ENCODE results near the gene ARHGAP15.

The ARHGAP15 gene

GRCh38 chr2:143486976-143487375, 357.8 kb downstream of the ARHGAP15 start:
- no peak overlapping the region for H3K27ac ChIP-seq
- TF ChIP-seq, protein P1, sequence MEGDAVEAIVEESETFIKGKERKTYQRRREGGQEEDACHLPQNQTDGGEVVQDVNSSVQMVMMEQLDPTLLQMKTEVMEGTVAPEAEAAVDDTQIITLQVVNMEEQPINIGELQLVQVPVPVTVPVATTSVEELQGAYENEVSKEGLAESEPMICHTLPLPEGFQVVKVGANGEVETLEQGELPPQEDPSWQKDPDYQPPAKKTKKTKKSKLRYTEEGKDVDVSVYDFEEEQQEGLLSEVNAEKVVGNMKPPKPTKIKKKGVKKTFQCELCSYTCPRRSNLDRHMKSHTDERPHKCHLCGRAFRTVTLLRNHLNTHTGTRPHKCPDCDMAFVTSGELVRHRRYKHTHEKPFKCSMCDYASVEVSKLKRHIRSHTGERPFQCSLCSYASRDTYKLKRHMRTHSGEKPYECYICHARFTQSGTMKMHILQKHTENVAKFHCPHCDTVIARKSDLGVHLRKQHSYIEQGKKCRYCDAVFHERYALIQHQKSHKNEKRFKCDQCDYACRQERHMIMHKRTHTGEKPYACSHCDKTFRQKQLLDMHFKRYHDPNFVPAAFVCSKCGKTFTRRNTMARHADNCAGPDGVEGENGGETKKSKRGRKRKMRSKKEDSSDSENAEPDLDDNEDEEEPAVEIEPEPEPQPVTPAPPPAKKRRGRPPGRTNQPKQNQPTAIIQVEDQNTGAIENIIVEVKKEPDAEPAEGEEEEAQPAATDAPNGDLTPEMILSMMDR (IDR thresholded peaks at IDR 0.05) = no peak
- TF ChIP-seq ZFX (IDR thresholded peaks at IDR 0.05; ENCODE audit: borderline replicate concordance) = no peak

- TF ChIP-seq, protein P1 (IDR thresholded peaks at IDR 0.05) = no peak
- TF ChIP-seq ZFX (IDR thresholded peaks at IDR 0.05; ENCODE audit: borderline replicate concordance) = no peak
- H3K27ac ChIP-seq = no peak overlapping the region
Measured at GRCh38 chr2:143489145-143489544, 359.9 kb downstream of the ARHGAP15 start.

GRCh38 chr2:143491131-143491530, 361.9 kb downstream of the ARHGAP15 start:
- H3K27ac ChIP-seq = no peak overlapping the region
- TF ChIP-seq ZFX (IDR thresholded peaks at IDR 0.05; ENCODE audit: borderline replicate concordance) = no peak
- TF ChIP-seq, protein P1 (IDR thresholded peaks at IDR 0.05) = no peak

DNA sequence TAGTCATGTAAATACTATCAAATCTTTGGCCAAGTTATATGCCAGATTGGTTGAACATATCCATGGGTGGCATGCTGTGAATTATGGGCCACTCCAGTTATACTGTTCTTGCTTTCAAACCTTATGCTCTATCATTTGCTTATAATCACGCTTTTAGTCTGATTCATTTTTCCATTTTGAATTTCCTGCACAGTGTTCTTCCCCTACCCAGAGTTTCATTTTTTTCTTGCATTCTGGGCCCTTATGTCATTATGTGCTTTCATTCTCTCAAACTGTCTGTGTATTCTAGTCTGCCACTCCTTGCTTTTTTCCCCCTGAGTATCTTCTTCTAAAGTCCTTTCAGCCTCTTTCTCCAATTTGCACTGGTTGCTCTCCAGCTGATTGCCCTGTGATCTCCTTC, 364.1 kb downstream of the ARHGAP15 start:
- H3K27ac ChIP-seq = no peak overlapping the region
- TF ChIP-seq, protein P1 (IDR thresholded peaks at IDR 0.05) = no peak
- no peak for TF ChIP-seq ZFX (IDR thresholded peaks at IDR 0.05; ENCODE audit: borderline replicate concordance)

- TF ChIP-seq, protein P1 (IDR thresholded peaks at IDR 0.05) = no peak
- TF ChIP-seq ZFX (IDR thresholded peaks at IDR 0.05; ENCODE audit: borderline replicate concordance) = no peak
- no peak overlapping the region for H3K27ac ChIP-seq
Measured at GRCh38 chr2:143497726-143498125, 368.5 kb downstream of the ARHGAP15 start.

- H3K27ac ChIP-seq = no peak overlapping the region
- TF ChIP-seq, protein P1 (IDR thresholded peaks at IDR 0.05) = no peak
- TF ChIP-seq ZFX (IDR thresholded peaks at IDR 0.05; ENCODE audit: borderline replicate concordance) = no peak
Measured at GRCh38 chr2:143498496-143498895, 369.3 kb downstream of the ARHGAP15 start.

GRCh38 chr2:143499061-143499460, 369.8 kb downstream of the ARHGAP15 start:
- no peak overlapping the region for H3K27ac ChIP-seq
- no peak for TF ChIP-seq ZFX (IDR thresholded peaks at IDR 0.05; ENCODE audit: borderline replicate concordance)
- TF ChIP-seq, protein P1 (IDR thresholded peaks at IDR 0.05) = no peak

Measured in 22Rv1 (cell line).